Progenitor cell of endocrine pancreas (in vitro differentiated cells): ENCODE data around the gene UNC80. TPM values are rescaled to one million over a fixed set of nuclear protein-coding genes. Genes with fewer than 3 reads are reported as not detected.

Experiments used
- DNase-seq: peaks from one replicate; pipeline ENCODE4 v3.0.0; 2021; ENCODE audit warnings: low spot score; ENCODE audit not compliant: unreplicated experiment
- H3K27ac Mint-ChIP-seq: 2 replicates; pipeline ENCODE4 v1.8.0; 2021; ENCODE audit warnings: mild to moderate bottlenecking, moderate library complexity, mixed read lengths
- H3K27me3 Mint-ChIP-seq: 2 replicates; pipeline ENCODE4 v1.8.0; 2021; ENCODE audit warnings: mixed read lengths
- H3K36me3 Mint-ChIP-seq: 2 replicates; pipeline ENCODE4 v1.8.0; 2022; ENCODE audit warnings: mixed read lengths; ENCODE audit not compliant: insufficient read depth
- H3K4me1 Mint-ChIP-seq: 2 replicates; pipeline ENCODE4 v1.8.0; 2021; ENCODE audit warnings: low read depth, mixed read lengths
- H3K4me3 Mint-ChIP-seq: 2 replicates; pipeline ENCODE4 v1.8.0; 2021; ENCODE audit warnings: low read depth, mild to moderate bottlenecking, moderate library complexity, mixed read lengths
- H3K9me3 Mint-ChIP-seq: 2 replicates; pipeline ENCODE4 v1.8.0; 2021; ENCODE audit warnings: low read depth, mixed read lengths
- CTCF ChIP-seq: fragments of 200-600 bp; sonication (generic); IDR thresholded peaks from one replicate; pipeline ENCODE4 v1.5.0; 2021; ENCODE audit warnings: antibody characterized with exemption, mild to moderate bottlenecking; ENCODE audit not compliant: unreplicated experiment
- total RNA-seq: library from RNA; stranded (reverse); gene quantifications from 2 replicates; pipeline ENCODE4 v1.2.1, GENCODE V29; 2021

UNC80 gene
- total RNA-seq, 1 donor from 2014 or later: 3.1 TPM

- Mint-ChIP-seq H3K4me3 (no peak overlapping the region), H3K27ac (no peak overlapping the region), H3K27me3 (no peaks in the 10 kb centered on the region), H3K36me3 (no peaks in the 10 kb centered on the region), H3K4me1 (no peaks in the 10 kb centered on the region), H3K9me3 (no peaks in the 10 kb centered on the region)
- no peak for DNase-seq
- TF ChIP-seq CTCF: no peak
Observed at GRCh38 chr2:209834767-209835166, 63.1 kb downstream of the UNC80 start.

DNA sequence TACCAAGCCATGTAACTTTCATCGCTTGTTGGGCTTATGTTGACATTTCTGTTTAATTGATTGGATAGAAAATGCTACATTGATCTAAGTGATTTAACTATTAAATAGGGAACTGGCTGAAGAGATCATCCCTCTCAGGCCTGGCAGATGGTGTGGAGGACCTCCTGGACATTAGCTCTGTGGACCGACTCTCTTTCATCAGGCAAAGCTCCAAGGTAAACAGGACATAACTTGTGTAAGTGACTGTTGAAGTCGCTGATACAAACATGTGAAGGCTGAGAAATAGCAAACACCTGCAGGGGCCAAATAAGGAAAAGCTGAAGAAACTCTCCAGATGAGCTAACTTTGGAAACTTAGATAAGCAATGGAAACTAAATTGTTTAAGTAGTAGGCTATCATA lies 68.8 kb downstream of the UNC80 start:
- DNase-seq: no peak
- no peak overlapping the region for H3K4me3 Mint-ChIP-seq
- TF ChIP-seq CTCF: no peak
- H3K27me3 Mint-ChIP-seq: no peaks in the 10 kb centered on the region
- H3K36me3 Mint-ChIP-seq: no peaks in the 10 kb centered on the region
- no peak overlapping the region for H3K27ac Mint-ChIP-seq
- H3K9me3 Mint-ChIP-seq: no peaks in the 10 kb centered on the region
- no peaks in the 10 kb centered on the region for H3K4me1 Mint-ChIP-seq

- no peaks in the 10 kb centered on the region for H3K9me3 Mint-ChIP-seq
- no peaks in the 10 kb centered on the region for H3K36me3 Mint-ChIP-seq
- no peak overlapping the region for H3K4me3 Mint-ChIP-seq
- no peaks in the 10 kb centered on the region for H3K4me1 Mint-ChIP-seq
- H3K27me3 Mint-ChIP-seq: no peaks in the 10 kb centered on the region
- no peak for TF ChIP-seq CTCF
- no peak for DNase-seq
- no peak overlapping the region for H3K27ac Mint-ChIP-seq
Observed at GRCh38 chr2:209845666-209846065, 74.0 kb downstream of the UNC80 start.

- Mint-ChIP-seq H3K4me3 (no peak overlapping the region), H3K27ac (no peak overlapping the region), H3K27me3 (peaks cover 18% of the 10 kb centered on the region), H3K9me3 (peaks cover 11% of the 10 kb centered on the region), H3K36me3 (no peaks in the 10 kb centered on the region), H3K4me1 (no peaks in the 10 kb centered on the region)
- no peak for TF ChIP-seq CTCF
- no peak for DNase-seq
Observed at GRCh38 chr2:209864716-209865295, 93.2 kb downstream of the UNC80 start.

DNA sequence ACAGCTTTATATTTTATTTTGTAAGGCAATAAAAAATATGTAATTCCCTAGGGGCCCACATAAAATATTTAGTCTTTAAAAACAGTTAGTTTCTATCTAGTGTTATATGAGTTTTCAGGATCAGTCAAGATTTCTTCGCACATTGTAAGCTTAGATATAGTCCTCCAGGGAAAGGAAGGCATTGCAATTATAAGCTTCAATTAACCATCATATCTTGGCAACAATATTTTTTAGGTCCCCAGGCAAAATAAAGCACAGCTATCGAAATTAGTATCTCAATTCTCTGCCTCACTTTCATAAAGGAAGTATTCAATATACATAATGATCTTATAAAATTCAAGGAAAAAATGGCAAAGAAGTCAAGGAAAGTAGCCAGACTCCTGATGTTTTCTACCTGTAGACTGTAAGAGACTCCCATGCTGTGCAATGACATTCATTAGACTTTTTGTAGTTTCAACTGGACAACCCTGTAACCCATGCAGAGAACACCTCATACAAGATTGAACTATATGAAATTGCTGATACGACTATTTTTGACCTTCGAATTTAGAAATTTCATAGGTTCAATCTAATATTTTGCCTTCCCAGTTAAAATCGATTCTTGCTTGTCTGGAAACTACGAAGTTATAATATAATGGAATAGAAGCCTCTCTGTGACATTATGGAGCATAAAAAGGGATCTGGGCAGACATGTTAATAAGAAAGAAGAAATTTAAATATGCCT lies 96.8 kb downstream of the UNC80 start:
- DNase-seq: no peak
- TF ChIP-seq CTCF: no peak
- no peaks in the 10 kb centered on the region for H3K36me3 Mint-ChIP-seq
- H3K4me1 Mint-ChIP-seq: no peaks in the 10 kb centered on the region
- H3K27ac Mint-ChIP-seq: no peak overlapping the region
- peaks cover 8% of the 10 kb centered on the region for H3K9me3 Mint-ChIP-seq
- H3K4me3 Mint-ChIP-seq: no peak overlapping the region
- H3K27me3 Mint-ChIP-seq: peaks cover 14% of the 10 kb centered on the region
